Left lung (tissue), 10 donors: ENCODE measurements around the gene ALOX5. TPM values are rescaled to one million over a fixed set of nuclear protein-coding genes. Genes with fewer than 3 reads are reported as not detected.
A peak's percentile ranks its signal among the peaks of the same experiment; 100 is the strongest.

ENCODE experiments used
- ATAC-seq: fragments of 200-7000 bp; cut with Tn5 transposase; one replicate; pipeline ENCODE4 v1.9.1; 2020; ENCODE audit warnings: moderate library complexity
- DNase-seq, 4 donors: peaks; one replicate each; pipeline ENCODE4 v3.0.0-alpha.2; 2013 to 2020
- H3K27ac ChIP-seq, 2 donors: fragments of 200-600 bp; sonication (generic) in 1 of 2; one replicate each; pipeline versions ENCODE4 v1.5.0 to v1.8.0; 2020 to 2021
- H3K27me3 ChIP-seq, 2 donors: fragments of 200-600 bp; sonication (generic) in 1 of 2; one replicate each; pipeline versions ENCODE4 v1.5.0 to v1.8.0; 2020 to 2021
- H3K36me3 ChIP-seq, 2 donors: fragments of 200-600 bp; sonication (generic) in 1 of 2; one replicate each; pipeline versions ENCODE4 v1.5.0 to v1.8.0; 2020 to 2021
- H3K4me1 ChIP-seq, 2 donors: fragments of 200-600 bp; one replicate each; pipeline ENCODE4 v1.8.0; 2021
- H3K4me3 ChIP-seq, 2 donors: fragments of 200-600 bp; sonication (generic) in 1 of 2; one replicate each; pipeline versions ENCODE4 v1.5.0 to v1.8.0; 2020 to 2021; ENCODE audit warnings: mild to moderate bottlenecking in 1 of 2
- H3K9me3 ChIP-seq, 2 donors: fragments of 200-600 bp; sonication (generic) in 1 of 2; one replicate each; pipeline versions ENCODE4 v1.5.0 to v1.8.0; 2020 to 2021
- CTCF ChIP-seq, 2 donors: fragments of 200-600 bp; sonication (generic) in 1 of 2; IDR thresholded peaks; one replicate each; pipeline versions ENCODE4 v1.5.0 to v1.8.0; 2021; ENCODE audit warnings: antibody characterized with exemption in 2 of 2
- intact Hi-C, 2 donors: fragments of 100-400 bp; cut with DNase I; formaldehyde crosslinking; loops; one replicate each; pipeline versions ENCODE4 v1.11.2 to v1.14.2; 2022
- polyA plus RNA-seq, 6 donors: library from polyadenylated mRNA; unstranded; fragments of 120-200 nt; gene quantifications; one replicate each; pipeline ENCODE4 v1.2.1, GENCODE V29; 2013; ENCODE audit not compliant: insufficient read length in 6 of 6
- total RNA-seq, 2 donors: library from RNA; stranded (reverse); fragmentation: NEBNext Ultra II Directional; extraction: Animal tissue kit (Norgen Biotek cat#: 25700); gene quantifications; one replicate each; pipeline ENCODE4 v1.2.1, GENCODE V29; 2021
- donor health status: DM: no; HTN: yes; CAD: no.
- donor health status: DM: no; HTN: no; CAD: no.

ALOX5 gene
- total and polyA plus RNA-seq, 8 donors = 1.1 to 145 (median 1.7) TPM

GRCh38 chr10:45433716-45434469, 59.9 kb downstream of the ALOX5 start:
- DNase-seq (no peak), ATAC-seq (no peak)
- Histone ChIP-seq H3K4me3 (no peak overlapping the region), H3K27ac (no peak overlapping the region), H3K36me3 (peaks cover 0 to 45% of the 10 kb centered on the region in 2 donors), H3K4me1 (peaks cover 0 to 23% of the 10 kb centered on the region in 2 donors), H3K27me3 (peaks cover 0 to 7% of the 10 kb centered on the region in 2 donors), H3K9me3 (no peaks in the 10 kb centered on the region)
- intact Hi-C loops = no loop called here
- TF ChIP-seq CTCF (IDR thresholded peaks at IDR 0.05) = no peak

- intact Hi-C loops = no loop called here
- Histone ChIP-seq H3K27me3 (peaks cover 0 to 17% of the 10 kb centered on the region in 2 donors), H3K9me3 (no peaks in the 10 kb centered on the region), H3K4me1 (peaks cover 0 to 23% of the 10 kb centered on the region in 2 donors), H3K36me3 (peaks cover 0 to 52% of the 10 kb centered on the region in 2 donors), H3K4me3 (no peak overlapping the region), H3K27ac (peak overlapping the region in 1 of 2 donors; percentile 31)
- ATAC-seq (no peak), DNase-seq (no peak)
- no peak for TF ChIP-seq CTCF (IDR thresholded peaks at IDR 0.05)
Observed at GRCh38 chr10:45437587-45438465, 63.8 kb downstream of the ALOX5 start.

GRCh38 chr10:45438466-45439090, 64.6 kb downstream of the ALOX5 start:
- H3K27ac ChIP-seq = peak overlapping the region in 1 of 2 donors; percentile 31
- H3K27me3 ChIP-seq = peaks cover 0 to 17% of the 10 kb centered on the region in 2 donors
- DNase-seq (no peak), ATAC-seq (no peak)
- H3K36me3 ChIP-seq = peaks cover 0 to 52% of the 10 kb centered on the region in 2 donors
- intact Hi-C loops = no loop called here
- H3K4me3 ChIP-seq = no peak overlapping the region
- TF ChIP-seq CTCF (IDR thresholded peaks at IDR 0.05) = no peak
- H3K9me3 ChIP-seq = no peaks in the 10 kb centered on the region
- H3K4me1 ChIP-seq = peaks cover 0 to 23% of the 10 kb centered on the region in 2 donors

- intact Hi-C loops = no loop called here
- H3K36me3 ChIP-seq = peaks cover 0 to 52% of the 10 kb centered on the region in 2 donors
- peaks cover 0 to 23% of the 10 kb centered on the region in 2 donors for H3K4me1 ChIP-seq
- peaks cover 0 to 17% of the 10 kb centered on the region in 2 donors for H3K27me3 ChIP-seq
- H3K9me3 ChIP-seq = no peaks in the 10 kb centered on the region
- ATAC-seq (no peak), DNase-seq (no peak)
- H3K27ac ChIP-seq = no peak overlapping the region
- no peak for TF ChIP-seq CTCF (IDR thresholded peaks at IDR 0.05)
- H3K4me3 ChIP-seq = no peak overlapping the region
Observed at GRCh38 chr10:45439365-45439764, 65.3 kb downstream of the ALOX5 start.
